Fibroblast of lung (primary cell): ENCODE results near the gene PIK3C2G.
"Not testable (repeated sequence)": the region's sequence is repeated elsewhere in the genome, so short reads cannot be mapped to it uniquely, and the experiment has no call there.

Source experiments
- CTCF ChIP-seq, 2 donors: IDR thresholded peaks in 1 of 2; conservative IDR thresholded peaks in 1 of 2; 1 replicate in 1 of 2; 2 replicates in 1 of 2; pipeline ENCODE4 v1.5.1; 2011 to 2012; ENCODE audit warnings: low read length in 2 of 2, control low read depth in 1 of 2, inconsistent platforms in 1 of 2, low read depth in 1 of 2, mild to moderate bottlenecking in 1 of 2
- EZH2 ChIP-seq: IDR thresholded peaks from 2 replicates; pipeline ENCODE4 v1.5.1; 2012; ENCODE audit warnings: low read length, control low read depth, mild to moderate bottlenecking; ENCODE audit errors: missing control alignments

DNA sequence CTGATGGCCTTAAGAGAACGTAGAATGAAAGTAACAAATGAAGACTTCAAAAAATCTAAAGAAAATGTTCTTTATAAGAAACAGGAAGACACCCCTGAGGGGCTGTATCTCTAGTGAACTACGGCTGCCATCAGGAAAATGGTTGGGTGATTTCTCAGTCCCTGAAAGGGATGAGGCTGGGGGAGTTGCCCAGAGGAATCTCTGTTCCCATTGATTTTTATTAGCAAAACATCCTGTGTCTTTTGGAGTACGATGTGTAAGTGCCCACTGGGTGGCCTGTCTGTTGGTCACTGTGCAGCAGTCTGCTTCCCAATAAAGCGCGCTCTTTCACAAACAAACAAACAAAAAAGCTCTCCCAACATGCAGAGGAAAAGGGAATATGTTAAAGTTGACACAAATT lies 432.7 kb downstream of the PIK3C2G start:
- not testable (repeated sequence) for TF ChIP-seq CTCF (conservative IDR thresholded peaks at IDR 0.05 in 1 of 2, IDR thresholded peaks at IDR 0.05 in 1 of 2; ENCODE audit: low read depth in 1 of 2, low read length in 2 of 2); EZH2
